Measurements from ENCODE around the gene TAF1B. TPM values are rescaled to one million over a fixed set of nuclear protein-coding genes. Genes with fewer than 3 reads are reported as not detected.

TAF1B gene
- total RNA-seq, 4 donors from 2014 or later: 0.80 to 18.9 (median 4.4) TPM; not detected in 1

- Histone ChIP-seq H3K27me3 (no peaks in the 10 kb centered on the region), H3K9me3 (no peaks in the 10 kb centered on the region), H3K36me3 (no peaks in the 10 kb centered on the region), H3K4me1 (peaks cover 0 to 29% (median 7%) of the 10 kb centered on the region in 4 donors), H3K27ac (peak overlapping the region in 1 of 4 donors; percentile 32), H3K4me3 (no peak overlapping the region)
- no peak for DNase-seq
- TF ChIP-seq POLR2A (IDR thresholded peaks at IDR 0.05) (no peak), EP300 (IDR thresholded peaks at IDR 0.05; ENCODE audit: low read depth) (no peak), POLR2AphosphoS5 (IDR thresholded peaks at IDR 0.05) (no peak)
- TF ChIP-seq, protein P1, sequence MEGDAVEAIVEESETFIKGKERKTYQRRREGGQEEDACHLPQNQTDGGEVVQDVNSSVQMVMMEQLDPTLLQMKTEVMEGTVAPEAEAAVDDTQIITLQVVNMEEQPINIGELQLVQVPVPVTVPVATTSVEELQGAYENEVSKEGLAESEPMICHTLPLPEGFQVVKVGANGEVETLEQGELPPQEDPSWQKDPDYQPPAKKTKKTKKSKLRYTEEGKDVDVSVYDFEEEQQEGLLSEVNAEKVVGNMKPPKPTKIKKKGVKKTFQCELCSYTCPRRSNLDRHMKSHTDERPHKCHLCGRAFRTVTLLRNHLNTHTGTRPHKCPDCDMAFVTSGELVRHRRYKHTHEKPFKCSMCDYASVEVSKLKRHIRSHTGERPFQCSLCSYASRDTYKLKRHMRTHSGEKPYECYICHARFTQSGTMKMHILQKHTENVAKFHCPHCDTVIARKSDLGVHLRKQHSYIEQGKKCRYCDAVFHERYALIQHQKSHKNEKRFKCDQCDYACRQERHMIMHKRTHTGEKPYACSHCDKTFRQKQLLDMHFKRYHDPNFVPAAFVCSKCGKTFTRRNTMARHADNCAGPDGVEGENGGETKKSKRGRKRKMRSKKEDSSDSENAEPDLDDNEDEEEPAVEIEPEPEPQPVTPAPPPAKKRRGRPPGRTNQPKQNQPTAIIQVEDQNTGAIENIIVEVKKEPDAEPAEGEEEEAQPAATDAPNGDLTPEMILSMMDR (IDR thresholded peaks at IDR 0.05): no peak
- intact Hi-C loops (cut with DNase I; ENCODE audit: low total_unique reads): no loop called here
- 39 to 51% methylated on average over 7 of the region's 7 CpGs for WGBS, 2 donors (ENCODE audit: low coverage in 1 of 2)
- in situ Hi-C loops (cut with MboI; ENCODE audit: low pct_ligation_motif_present in 1 of 4, low pct_unique_long_range_greater_than_20kb in 1 of 4, low sequenced_read_pairs in 3 of 4): no loop called here
Measured at GRCh38 chr2:9895669-9896590, 52.7 kb downstream of the TAF1B start.

DNA sequence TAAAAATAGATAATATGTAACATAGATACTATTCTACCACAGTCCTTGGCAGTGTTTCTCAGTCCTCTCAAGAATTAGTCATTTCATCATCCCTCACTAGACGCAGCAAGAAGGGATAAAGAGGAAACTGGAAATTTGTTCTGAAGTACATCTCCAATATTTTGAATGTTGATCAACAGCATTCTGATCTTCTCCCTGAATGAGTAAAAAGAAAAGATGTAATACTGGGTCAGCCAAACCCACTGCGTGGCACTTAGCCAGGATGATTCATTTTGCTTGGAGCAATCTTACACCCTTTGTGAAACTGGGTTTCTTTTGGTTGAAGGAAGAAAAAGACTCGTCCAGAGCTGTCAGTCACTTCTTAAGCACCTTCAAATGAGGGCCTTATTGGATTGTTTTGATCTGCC lies 54.1 kb downstream of the TAF1B start:
- DNase-seq: peak; percentile 51
- H3K27me3 ChIP-seq: no peaks in the 10 kb centered on the region
- TF ChIP-seq POLR2AphosphoS5 (IDR thresholded peaks at IDR 0.05): peak in 1 of 3 donors; percentile 44
- TF ChIP-seq, protein P1 (IDR thresholded peaks at IDR 0.05): no peak
- no peak for TF ChIP-seq POLR2A (IDR thresholded peaks at IDR 0.05)
- TF ChIP-seq EP300 (IDR thresholded peaks at IDR 0.05; ENCODE audit: low read depth): no peak
- H3K36me3 ChIP-seq: no peaks in the 10 kb centered on the region
- H3K9me3 ChIP-seq: no peaks in the 10 kb centered on the region
- 37 to 41% methylated on average over 3 of the region's 3 CpGs for WGBS, 2 donors (ENCODE audit: low coverage in 1 of 2)
- intact Hi-C loops (cut with DNase I; ENCODE audit: low total_unique reads): no loop called here
- peak overlapping the region in 3 of 4 donors; percentile 26 to 44 (median 35) for H3K27ac ChIP-seq
- H3K4me1 ChIP-seq: peaks cover 0 to 29% (median 7%) of the 10 kb centered on the region in 4 donors
- in situ Hi-C loops (cut with MboI; ENCODE audit: low pct_ligation_motif_present in 1 of 4, low pct_unique_long_range_greater_than_20kb in 1 of 4, low sequenced_read_pairs in 3 of 4): no loop called here
- H3K4me3 ChIP-seq: no peak overlapping the region

DNA sequence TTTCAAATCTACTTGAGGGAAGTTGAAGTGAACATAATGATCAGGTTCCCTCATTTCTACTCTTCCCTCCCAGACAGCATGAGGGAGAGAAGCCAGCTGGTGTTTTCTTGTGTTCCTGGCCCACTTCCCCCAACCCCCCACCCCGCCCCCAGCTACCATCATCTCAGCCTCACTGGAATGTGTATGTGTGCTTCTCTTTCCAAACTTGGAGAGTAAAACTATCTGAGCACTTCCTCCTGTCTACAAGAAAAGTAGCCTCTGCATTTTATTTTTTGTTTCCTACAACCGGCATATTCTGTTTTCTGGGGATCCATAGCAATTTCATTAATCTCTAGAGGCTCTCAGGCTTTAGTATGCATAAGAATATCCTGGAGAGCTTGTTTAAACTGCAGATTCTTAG lies 54.6 kb downstream of the TAF1B start:
- in situ Hi-C loops (cut with MboI; ENCODE audit: low pct_ligation_motif_present in 1 of 4, low pct_unique_long_range_greater_than_20kb in 1 of 4, low sequenced_read_pairs in 3 of 4): no loop called here
- no peak for DNase-seq
- TF ChIP-seq EP300 (IDR thresholded peaks at IDR 0.05; ENCODE audit: low read depth) (no peak), POLR2AphosphoS5 (IDR thresholded peaks at IDR 0.05) (no peak), POLR2A (IDR thresholded peaks at IDR 0.05) (no peak)
- TF ChIP-seq, protein P1 (IDR thresholded peaks at IDR 0.05): no peak
- Histone ChIP-seq H3K4me3 (no peak overlapping the region), H3K4me1 (peaks cover 0 to 29% (median 7%) of the 10 kb centered on the region in 4 donors), H3K27me3 (no peaks in the 10 kb centered on the region), H3K9me3 (no peaks in the 10 kb centered on the region), H3K36me3 (no peaks in the 10 kb centered on the region), H3K27ac (peak overlapping the region in 1 of 4 donors; percentile 44)
- intact Hi-C loops (cut with DNase I; ENCODE audit: low total_unique reads): no loop called here
- WGBS, 2 donors (ENCODE audit: low coverage in 1 of 2): 63 to 75% methylated on average over 1 to 2 of the region's 2 CpGs

DNA sequence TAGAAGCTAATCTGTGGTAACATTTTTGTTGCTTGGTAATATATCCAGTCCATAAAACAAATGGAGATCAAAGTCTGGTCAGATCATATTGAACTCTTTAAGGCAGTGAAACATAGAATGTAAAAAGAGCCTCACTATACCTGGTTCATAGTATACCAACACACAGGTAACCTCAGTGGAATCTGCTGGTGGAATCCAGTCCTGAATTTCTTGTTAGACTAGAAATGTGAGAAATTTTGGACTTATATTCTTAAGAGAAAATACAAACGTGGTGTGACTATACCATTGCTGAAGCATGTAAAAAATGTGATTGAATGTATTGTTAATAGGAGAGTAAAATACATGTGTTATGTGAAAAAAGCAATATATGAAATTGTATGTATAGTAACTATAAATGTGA lies 62.1 kb downstream of the TAF1B start:
- Histone ChIP-seq H3K9me3 (no peaks in the 10 kb centered on the region), H3K36me3 (no peaks in the 10 kb centered on the region), H3K4me3 (no peak overlapping the region), H3K4me1 (no peaks in the 10 kb centered on the region), H3K27me3 (no peaks in the 10 kb centered on the region), H3K27ac (no peak overlapping the region)
- no peak for DNase-seq
- WGBS, 2 donors (ENCODE audit: low coverage in 1 of 2): 22 to 61% methylated on average over 1 of the region's 1 CpG
- TF ChIP-seq POLR2AphosphoS5 (IDR thresholded peaks at IDR 0.05): no peak
- intact Hi-C loops (cut with DNase I; ENCODE audit: low total_unique reads) (no loop called here), in situ Hi-C loops (cut with MboI; ENCODE audit: low pct_ligation_motif_present in 1 of 4, low pct_unique_long_range_greater_than_20kb in 1 of 4, low sequenced_read_pairs in 3 of 4) (no loop called here)

Measured in transverse colon (tissue), 4 donors.